BLaER1 (cell line): ENCODE data around the gene PCBP3.

Experiments
- H3K27ac ChIP-seq: shearing (Covaris generic); formaldehyde crosslinking; 2 replicates; pipeline ENCODE4 v1.8.1; 2022
- H3K27me3 ChIP-seq: shearing (Covaris generic); formaldehyde crosslinking; 2 replicates; pipeline ENCODE4 v1.8.1; 2022
- H3K36me3 ChIP-seq: shearing (Covaris generic); formaldehyde crosslinking; 2 replicates; pipeline ENCODE4 v1.8.1; 2022
- H3K4me1 ChIP-seq: shearing (Covaris generic); formaldehyde crosslinking; 2 replicates; pipeline ENCODE4 v1.8.1; 2022
- H3K4me2 ChIP-seq: shearing (Covaris generic); formaldehyde crosslinking; 2 replicates; pipeline ENCODE4 v1.8.1; 2022
- H3K4me3 ChIP-seq: shearing (Covaris generic); formaldehyde crosslinking; 2 replicates; pipeline ENCODE4 v1.8.1; 2022
- H3K9ac ChIP-seq: shearing (Covaris generic); formaldehyde crosslinking; 2 replicates; pipeline ENCODE4 v1.8.1; 2022
- H3K9me3 ChIP-seq: shearing (Covaris generic); formaldehyde crosslinking; 2 replicates; pipeline ENCODE4 v1.8.1; 2022
- H4K20me1 ChIP-seq: shearing (Covaris generic); formaldehyde crosslinking; 2 replicates; pipeline ENCODE4 v1.8.1; 2022
- Cebpa-rat ChIP-seq: shearing (Covaris generic); IDR thresholded peaks from 2 replicates; pipeline ENCODE4 v1.8.1; 2022

The PCBP3 gene

DNA sequence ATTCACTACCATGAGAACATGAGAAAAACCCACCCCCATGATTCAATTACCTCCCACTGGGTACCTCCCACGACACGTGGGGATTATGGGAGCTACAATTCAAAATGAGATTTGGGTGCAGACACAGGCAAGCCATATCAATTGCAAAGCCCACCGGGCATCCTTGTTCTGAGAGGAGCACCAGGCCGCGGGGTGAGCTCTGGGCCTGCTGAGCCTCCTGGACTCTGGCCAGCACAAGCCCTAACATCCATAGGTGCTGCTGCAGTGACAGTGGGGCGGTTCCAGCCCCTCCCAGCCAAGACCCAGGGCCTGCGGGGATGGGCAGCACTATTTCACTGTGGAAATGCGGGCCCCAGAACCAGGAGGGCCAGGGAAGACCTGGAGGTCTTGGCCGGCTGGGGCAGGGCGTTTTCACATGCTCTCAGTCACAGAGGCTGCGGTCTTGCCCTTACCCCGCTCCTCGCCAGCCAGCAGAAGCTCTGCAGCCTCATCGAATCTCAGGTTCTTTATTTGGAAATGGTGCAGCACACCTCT is 103.8 kb downstream of the PCBP3 start:
- Histone ChIP-seq H3K27ac (no peak overlapping the region), H3K4me1 (0 out of 2 replicates have a peak, but pooled peaks cover 14% of the 10 kb centered on the region), H3K4me3 (no peak overlapping the region), H3K27me3 (no peaks in the 10 kb centered on the region), H4K20me1 (peaks cover 18% of the 10 kb centered on the region; the same call in 1 of the 2 replicates), H3K9me3 (peaks cover 15% of the 10 kb centered on the region), H3K4me2 (no peak overlapping the region), H3K36me3 (peaks cover 71% of the 10 kb centered on the region), H3K9ac (no peak overlapping the region)
- TF ChIP-seq Cebpa-rat, result no peak

DNA sequence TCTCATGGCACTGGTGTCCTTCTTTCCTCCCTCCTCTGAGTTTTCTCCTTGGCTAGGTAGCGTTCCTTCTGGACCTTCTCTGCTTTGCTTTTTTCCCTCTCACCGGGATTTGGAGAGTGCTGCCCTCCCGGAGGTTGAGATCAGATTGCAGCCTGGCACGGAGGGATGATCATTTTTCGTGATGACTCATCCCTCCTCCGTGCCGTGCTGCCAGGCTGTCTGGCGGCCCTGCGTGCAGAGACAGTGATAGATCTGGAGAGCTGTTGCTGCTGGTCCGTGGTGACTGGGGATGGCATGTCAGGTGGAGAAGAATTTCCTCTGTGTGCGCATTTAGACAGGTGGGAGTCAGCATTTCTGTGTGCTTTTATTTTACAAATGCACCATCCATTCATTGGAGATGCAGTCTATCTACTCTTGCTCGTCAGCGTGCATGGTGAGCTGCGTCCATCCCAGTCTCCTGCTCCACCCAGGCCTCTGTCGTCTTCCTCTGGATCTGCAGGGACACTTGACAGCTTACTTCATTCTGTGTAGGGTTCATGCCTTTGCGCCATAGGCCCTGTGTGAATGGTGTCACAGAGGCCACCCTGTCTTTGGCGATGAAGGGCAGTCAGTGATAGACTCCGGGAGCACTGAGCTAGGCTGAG is 104.4 kb downstream of the PCBP3 start:
- H3K9me3 ChIP-seq, result peaks cover 15% of the 10 kb centered on the region
- 0 out of 2 replicates have a peak, but pooled peaks cover 14% of the 10 kb centered on the region for H3K4me1 ChIP-seq
- peaks cover 71% of the 10 kb centered on the region for H3K36me3 ChIP-seq
- TF ChIP-seq Cebpa-rat, result no peak
- H4K20me1 ChIP-seq, result peaks cover 18% of the 10 kb centered on the region; the same call in 1 of the 2 replicates
- H3K9ac ChIP-seq, result no peak overlapping the region
- no peak overlapping the region for H3K27ac ChIP-seq
- no peaks in the 10 kb centered on the region for H3K27me3 ChIP-seq
- H3K4me3 ChIP-seq, result no peak overlapping the region
- no peak overlapping the region for H3K4me2 ChIP-seq

- H3K4me3 ChIP-seq, result no peak overlapping the region
- H4K20me1 ChIP-seq, result peaks cover 18% of the 10 kb centered on the region; the same call in 1 of the 2 replicates
- no peak overlapping the region for H3K4me2 ChIP-seq
- peaks cover 15% of the 10 kb centered on the region for H3K9me3 ChIP-seq
- TF ChIP-seq Cebpa-rat, result no peak
- H3K27me3 ChIP-seq, result no peaks in the 10 kb centered on the region
- H3K9ac ChIP-seq, result no peak overlapping the region
- no peak overlapping the region for H3K27ac ChIP-seq
- 0 out of 2 replicates have a peak, but pooled peaks cover 14% of the 10 kb centered on the region for H3K4me1 ChIP-seq
- H3K36me3 ChIP-seq, result peaks cover 73% of the 10 kb centered on the region
Observed at GRCh38 chr21:45748593-45748992, 105.1 kb downstream of the PCBP3 start.

DNA sequence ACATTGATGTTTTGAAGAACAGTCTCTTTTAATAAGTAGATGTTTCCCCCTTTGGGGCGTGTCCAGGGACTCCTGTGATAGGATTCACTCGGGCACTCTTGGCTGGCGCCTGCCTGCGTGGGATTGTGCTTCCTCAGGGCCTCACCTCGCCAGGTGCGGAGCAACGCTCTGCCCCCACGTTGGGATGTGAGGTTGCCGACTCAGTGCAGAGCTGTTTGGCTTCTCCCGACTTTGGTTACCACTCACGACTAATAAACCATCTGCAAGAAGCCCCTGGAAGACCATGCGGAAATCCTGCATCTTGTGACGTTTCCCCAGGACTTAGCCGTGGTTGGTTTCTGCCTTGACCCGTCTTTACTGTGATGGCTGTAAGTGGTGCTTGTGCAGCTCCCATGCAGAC is 106.4 kb downstream of the PCBP3 start:
- no peaks in the 10 kb centered on the region for H3K27me3 ChIP-seq
- no peak overlapping the region for H3K4me3 ChIP-seq
- H4K20me1 ChIP-seq, result peaks cover 18% of the 10 kb centered on the region; the same call in 1 of the 2 replicates
- no peak for TF ChIP-seq Cebpa-rat
- H3K27ac ChIP-seq, result no peak overlapping the region
- H3K36me3 ChIP-seq, result peaks cover 75% of the 10 kb centered on the region
- 0 out of 2 replicates have a peak, but pooled peaks cover 14% of the 10 kb centered on the region for H3K4me1 ChIP-seq
- no peak overlapping the region for H3K9ac ChIP-seq
- H3K4me2 ChIP-seq, result no peak overlapping the region
- H3K9me3 ChIP-seq, result peaks cover 19% of the 10 kb centered on the region

DNA sequence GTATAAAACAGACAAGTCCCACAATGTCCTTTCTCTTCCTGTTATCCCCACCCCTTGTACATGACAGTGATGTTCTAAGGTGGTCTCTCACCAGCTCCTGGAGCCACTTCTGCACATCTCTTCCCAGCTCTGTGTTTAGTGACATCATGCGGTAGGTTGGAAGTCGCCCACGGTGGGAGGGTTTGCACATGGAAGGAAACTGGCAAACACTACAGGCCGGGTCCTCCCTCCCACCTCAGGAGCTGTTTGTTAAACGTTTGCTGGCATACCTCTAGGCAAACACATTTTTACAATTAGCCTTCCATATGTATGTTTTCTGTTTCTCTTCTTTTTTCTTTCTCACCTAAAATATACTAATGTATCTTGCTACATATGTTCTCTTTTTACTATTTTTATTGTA is 107.4 kb downstream of the PCBP3 start:
- no peak for TF ChIP-seq Cebpa-rat
- no peak overlapping the region for H3K27ac ChIP-seq
- no peak overlapping the region for H3K4me3 ChIP-seq

GRCh38 chr21:45753445-45753844 is 109.9 kb downstream of the PCBP3 start:
- TF ChIP-seq Cebpa-rat, result no peak
- 0 out of 2 replicates have a peak, but pooled peaks cover 2% of the 10 kb centered on the region for H4K20me1 ChIP-seq
- H3K9me3 ChIP-seq, result peaks cover 24% of the 10 kb centered on the region
- H3K4me3 ChIP-seq, result no peak overlapping the region
- no peak overlapping the region for H3K4me2 ChIP-seq
- H3K27me3 ChIP-seq, result no peaks in the 10 kb centered on the region
- 0 out of 2 replicates have a peak, but pooled peaks cover 11% of the 10 kb centered on the region for H3K4me1 ChIP-seq
- peaks cover 69% of the 10 kb centered on the region for H3K36me3 ChIP-seq
- no peak overlapping the region for H3K27ac ChIP-seq
- H3K9ac ChIP-seq, result no peak overlapping the region

More for the DNA sequence above, 107.4 kb downstream of the PCBP3 start:
- H3K9ac ChIP-seq, result no peak overlapping the region
- no peak overlapping the region for H3K4me2 ChIP-seq
- H4K20me1 ChIP-seq, result peaks cover 18% of the 10 kb centered on the region; the same call in 1 of the 2 replicates
- H3K4me1 ChIP-seq, result 0 out of 2 replicates have a peak, but pooled peaks cover 14% of the 10 kb centered on the region
- peaks cover 75% of the 10 kb centered on the region for H3K36me3 ChIP-seq
- H3K9me3 ChIP-seq, result peaks cover 19% of the 10 kb centered on the region
- no peaks in the 10 kb centered on the region for H3K27me3 ChIP-seq

DNA sequence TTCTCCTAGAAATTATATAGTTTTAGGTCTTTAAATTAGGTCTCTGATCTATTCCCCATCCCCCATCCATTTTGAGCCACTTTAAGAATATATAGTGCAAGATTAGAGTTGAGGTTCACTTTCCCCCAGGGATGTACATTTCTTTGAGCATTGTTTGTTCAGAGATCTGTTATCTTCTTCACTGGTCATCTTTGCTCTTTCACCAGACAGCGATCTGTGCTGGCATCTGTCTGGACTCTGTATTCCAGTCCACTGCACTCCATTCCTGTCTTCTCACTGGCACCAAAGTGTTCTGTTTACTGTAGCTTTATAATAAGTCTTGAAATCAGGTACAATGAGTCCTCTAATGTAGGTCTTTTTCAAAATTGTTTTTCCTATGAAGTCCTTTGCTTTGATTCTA is 112.5 kb downstream of the PCBP3 start:
- Histone ChIP-seq H3K4me2 (no peak overlapping the region), H3K27me3 (no peaks in the 10 kb centered on the region)

DNA sequence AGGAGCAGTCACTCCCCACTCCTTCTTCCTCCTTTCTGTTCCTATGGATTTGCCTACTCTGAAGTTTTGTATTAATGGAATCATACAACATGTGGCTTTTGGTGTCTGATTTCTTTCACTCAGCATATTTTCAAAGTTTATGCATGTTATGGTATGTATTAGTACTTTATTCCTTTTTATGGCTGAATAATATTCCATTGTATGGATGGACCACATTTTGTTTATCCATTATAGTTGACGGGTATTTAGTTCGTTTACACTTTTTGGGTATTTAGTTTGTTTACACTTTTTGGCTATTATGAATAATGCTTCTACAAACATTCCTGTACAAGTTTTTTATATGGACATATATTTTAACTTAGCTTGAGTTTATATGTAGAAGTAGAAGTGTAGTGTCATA is 113.1 kb downstream of the PCBP3 start:
- no peak overlapping the region for H3K4me3 ChIP-seq
- no peaks in the 10 kb centered on the region for H3K4me1 ChIP-seq

More for the DNA sequence above, 112.5 kb downstream of the PCBP3 start:
- peaks cover 61% of the 10 kb centered on the region for H3K36me3 ChIP-seq
- H3K27ac ChIP-seq, result no peak overlapping the region
- H3K4me3 ChIP-seq, result no peak overlapping the region
- no peak for TF ChIP-seq Cebpa-rat
- no peak overlapping the region for H3K9ac ChIP-seq
- H3K4me1 ChIP-seq, result no peaks in the 10 kb centered on the region
- 0 out of 2 replicates have a peak, but pooled peaks cover 4% of the 10 kb centered on the region for H4K20me1 ChIP-seq
- peaks cover 28% of the 10 kb centered on the region for H3K9me3 ChIP-seq

DNA sequence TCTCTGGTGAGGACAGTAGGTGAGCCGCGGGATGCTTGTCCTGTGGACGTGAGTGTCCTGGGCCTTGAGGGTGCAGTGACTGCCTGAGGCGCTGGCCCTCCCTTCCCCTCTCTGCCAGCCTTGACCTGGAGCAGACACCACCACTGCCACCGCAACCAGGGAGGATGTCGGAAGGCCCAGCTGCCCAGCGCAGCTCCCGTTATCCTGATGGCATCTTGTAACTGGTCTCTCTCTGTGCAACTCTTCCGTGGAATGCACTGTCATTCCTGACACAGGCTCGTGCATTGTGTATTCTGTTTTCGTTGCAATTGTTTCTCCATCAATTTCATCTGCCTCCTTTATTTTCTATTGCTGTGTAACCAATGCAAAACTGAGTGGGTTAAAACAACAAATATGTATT is 118.2 kb downstream of the PCBP3 start:
- H3K4me1 ChIP-seq, result peaks cover 9% of the 10 kb centered on the region
- H3K9me3 ChIP-seq, result peaks cover 4% of the 10 kb centered on the region; the same call in 1 of the 2 replicates
- no peak for TF ChIP-seq Cebpa-rat
- H3K36me3 ChIP-seq, result peaks cover 78% of the 10 kb centered on the region
- no peak overlapping the region for H3K4me2 ChIP-seq
- no peaks in the 10 kb centered on the region for H3K27me3 ChIP-seq
- H4K20me1 ChIP-seq, result peaks cover 48% of the 10 kb centered on the region
- H3K27ac ChIP-seq, result no peak overlapping the region
- no peak overlapping the region for H3K9ac ChIP-seq
- H3K4me3 ChIP-seq, result no peak overlapping the region

More for the DNA sequence above, 113.1 kb downstream of the PCBP3 start:
- no peak overlapping the region for H3K9ac ChIP-seq
- peaks cover 61% of the 10 kb centered on the region for H3K36me3 ChIP-seq
- H3K9me3 ChIP-seq, result peaks cover 28% of the 10 kb centered on the region
- no peak overlapping the region for H3K27ac ChIP-seq
- H4K20me1 ChIP-seq, result 0 out of 2 replicates have a peak, but pooled peaks cover 11% of the 10 kb centered on the region
- no peaks in the 10 kb centered on the region for H3K27me3 ChIP-seq
- H3K4me2 ChIP-seq, result no peak overlapping the region
- TF ChIP-seq Cebpa-rat, result no peak

- H3K9me3 ChIP-seq, result 0 out of 2 replicates have a peak, but pooled peaks cover 4% of the 10 kb centered on the region
- TF ChIP-seq Cebpa-rat, result no peak
- no peak overlapping the region for H3K9ac ChIP-seq
- H4K20me1 ChIP-seq, result peaks cover 58% of the 10 kb centered on the region
- peaks cover 79% of the 10 kb centered on the region for H3K36me3 ChIP-seq
- H3K4me3 ChIP-seq, result no peak overlapping the region
- H3K27ac ChIP-seq, result no peak overlapping the region
- H3K4me1 ChIP-seq, result peaks cover 19% of the 10 kb centered on the region
- H3K4me2 ChIP-seq, result no peak overlapping the region
- H3K27me3 ChIP-seq, result no peaks in the 10 kb centered on the region
Observed at GRCh38 chr21:45763074-45763473, 119.5 kb downstream of the PCBP3 start.
